HCT116 (cell line): ENCODE measurements around the gene PPP1R11.

ENCODE experiments used
- CEBPB ChIP-seq: IDR thresholded peaks from 2 replicates; pipeline ENCODE4 v1.6.1; 2012; ENCODE audit warnings: low read depth
- ELF1 ChIP-seq: IDR thresholded peaks from 2 replicates; pipeline ENCODE4 v1.6.1; 2012; ENCODE audit warnings: low read depth, borderline replicate concordance
- POLR2A ChIP-seq: IDR thresholded peaks from 2 replicates; pipeline ENCODE4 v1.7.0; 2011; ENCODE audit warnings: borderline replicate concordance; ENCODE audit not compliant: insufficient read depth, insufficient read length; ENCODE audit errors: extremely low read depth
- POLR2AphosphoS5 ChIP-seq: IDR thresholded peaks from 2 replicates; pipeline ENCODE4 v1.6.1; 2011; ENCODE audit warnings: mild to moderate bottlenecking, low read depth, low read length, moderate library complexity
- ZNF274 ChIP-seq: fragments of 200-500 bp; sonication (Bioruptor generic); IDR thresholded peaks from 2 replicates; pipeline ENCODE4 v1.6.1; 2014; ENCODE audit warnings: mild to moderate bottlenecking, low read depth, low read length, inconsistent platforms
- TF ChIP-seq, protein P1 (sequence below): IDR thresholded peaks from 2 replicates; pipeline ENCODE4 v1.6.1; 2012; ENCODE audit warnings: low read depth
- TF ChIP-seq, protein P2 (sequence below), 3 experiments: fragments of 200-600 bp in 1 of 3; sonication (generic) in 1 of 3; IDR thresholded peaks in 2 of 3; conservative IDR thresholded peaks in 1 of 3; 2 replicates each; pipeline ENCODE4 v1.5.1; 2012 to 2017; ENCODE audit warnings: low read depth in 2 of 3, low read length in 2 of 3, antibody characterized with exemption in 1 of 3, borderline replicate concordance in 1 of 3, control low read depth in 1 of 3, mild to moderate bottlenecking in 1 of 3, mixed read lengths in 1 of 3, mixed run types in 1 of 3, moderate library complexity in 1 of 3; ENCODE audit not compliant: insufficient read depth in 1 of 3
- TF ChIP-seq, protein P3 (sequence below): IDR thresholded peaks from 2 replicates; pipeline ENCODE4 v1.6.1; 2012

DNA sequence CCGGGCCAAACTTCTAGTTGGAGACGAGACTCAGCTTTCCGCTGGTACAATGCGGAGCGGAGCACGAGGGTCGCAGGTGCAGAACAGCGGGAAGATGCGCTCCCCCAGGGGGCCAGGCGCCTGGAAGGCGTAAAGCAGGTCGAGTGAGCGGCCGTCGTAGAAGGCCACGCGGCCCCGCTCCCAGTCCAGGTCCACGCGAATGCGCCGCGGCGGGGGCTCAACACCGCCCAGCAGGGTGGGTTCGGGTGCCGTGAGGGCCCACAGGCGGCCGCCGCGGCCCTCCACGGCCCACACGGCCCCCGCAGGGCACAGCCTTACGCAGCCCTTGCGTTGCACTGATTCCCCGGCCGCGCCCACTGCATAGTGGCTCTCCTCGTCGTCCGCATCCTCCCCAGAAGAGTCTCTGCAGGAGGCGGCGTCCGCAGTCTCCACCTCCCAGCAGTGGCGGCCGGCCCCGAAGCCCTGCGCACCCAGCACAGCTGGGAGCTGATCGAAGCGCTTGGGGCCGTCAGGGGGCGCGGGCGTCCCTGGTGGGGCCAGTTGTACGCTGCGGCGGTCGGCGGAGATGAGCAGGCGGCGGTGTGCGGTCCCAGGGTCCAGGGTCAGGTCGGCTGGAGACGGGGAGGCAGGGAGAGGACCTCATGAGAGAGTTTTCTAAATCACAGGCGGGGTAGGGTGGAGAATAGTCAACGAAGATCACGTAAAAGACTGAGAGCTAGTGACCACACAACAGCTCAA lies 4.3 kb downstream of the PPP1R11 start:
- TF ChIP-seq ELF1 (no peak), POLR2AphosphoS5 (no peak), POLR2A (no peak), ZNF274 (no peak), CEBPB (no peak)
- TF ChIP-seq, protein P1, sequence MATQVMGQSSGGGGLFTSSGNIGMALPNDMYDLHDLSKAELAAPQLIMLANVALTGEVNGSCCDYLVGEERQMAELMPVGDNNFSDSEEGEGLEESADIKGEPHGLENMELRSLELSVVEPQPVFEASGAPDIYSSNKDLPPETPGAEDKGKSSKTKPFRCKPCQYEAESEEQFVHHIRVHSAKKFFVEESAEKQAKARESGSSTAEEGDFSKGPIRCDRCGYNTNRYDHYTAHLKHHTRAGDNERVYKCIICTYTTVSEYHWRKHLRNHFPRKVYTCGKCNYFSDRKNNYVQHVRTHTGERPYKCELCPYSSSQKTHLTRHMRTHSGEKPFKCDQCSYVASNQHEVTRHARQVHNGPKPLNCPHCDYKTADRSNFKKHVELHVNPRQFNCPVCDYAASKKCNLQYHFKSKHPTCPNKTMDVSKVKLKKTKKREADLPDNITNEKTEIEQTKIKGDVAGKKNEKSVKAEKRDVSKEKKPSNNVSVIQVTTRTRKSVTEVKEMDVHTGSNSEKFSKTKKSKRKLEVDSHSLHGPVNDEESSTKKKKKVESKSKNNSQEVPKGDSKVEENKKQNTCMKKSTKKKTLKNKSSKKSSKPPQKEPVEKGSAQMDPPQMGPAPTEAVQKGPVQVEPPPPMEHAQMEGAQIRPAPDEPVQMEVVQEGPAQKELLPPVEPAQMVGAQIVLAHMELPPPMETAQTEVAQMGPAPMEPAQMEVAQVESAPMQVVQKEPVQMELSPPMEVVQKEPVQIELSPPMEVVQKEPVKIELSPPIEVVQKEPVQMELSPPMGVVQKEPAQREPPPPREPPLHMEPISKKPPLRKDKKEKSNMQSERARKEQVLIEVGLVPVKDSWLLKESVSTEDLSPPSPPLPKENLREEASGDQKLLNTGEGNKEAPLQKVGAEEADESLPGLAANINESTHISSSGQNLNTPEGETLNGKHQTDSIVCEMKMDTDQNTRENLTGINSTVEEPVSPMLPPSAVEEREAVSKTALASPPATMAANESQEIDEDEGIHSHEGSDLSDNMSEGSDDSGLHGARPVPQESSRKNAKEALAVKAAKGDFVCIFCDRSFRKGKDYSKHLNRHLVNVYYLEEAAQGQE: no peak
- TF ChIP-seq, protein P2, sequence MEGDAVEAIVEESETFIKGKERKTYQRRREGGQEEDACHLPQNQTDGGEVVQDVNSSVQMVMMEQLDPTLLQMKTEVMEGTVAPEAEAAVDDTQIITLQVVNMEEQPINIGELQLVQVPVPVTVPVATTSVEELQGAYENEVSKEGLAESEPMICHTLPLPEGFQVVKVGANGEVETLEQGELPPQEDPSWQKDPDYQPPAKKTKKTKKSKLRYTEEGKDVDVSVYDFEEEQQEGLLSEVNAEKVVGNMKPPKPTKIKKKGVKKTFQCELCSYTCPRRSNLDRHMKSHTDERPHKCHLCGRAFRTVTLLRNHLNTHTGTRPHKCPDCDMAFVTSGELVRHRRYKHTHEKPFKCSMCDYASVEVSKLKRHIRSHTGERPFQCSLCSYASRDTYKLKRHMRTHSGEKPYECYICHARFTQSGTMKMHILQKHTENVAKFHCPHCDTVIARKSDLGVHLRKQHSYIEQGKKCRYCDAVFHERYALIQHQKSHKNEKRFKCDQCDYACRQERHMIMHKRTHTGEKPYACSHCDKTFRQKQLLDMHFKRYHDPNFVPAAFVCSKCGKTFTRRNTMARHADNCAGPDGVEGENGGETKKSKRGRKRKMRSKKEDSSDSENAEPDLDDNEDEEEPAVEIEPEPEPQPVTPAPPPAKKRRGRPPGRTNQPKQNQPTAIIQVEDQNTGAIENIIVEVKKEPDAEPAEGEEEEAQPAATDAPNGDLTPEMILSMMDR (IDR thresholded peaks at IDR 0.05 in 2 of 3, conservative IDR thresholded peaks at IDR 0.05 in 1 of 3; ENCODE audit: borderline replicate concordance in 1 of 3, insufficient read depth in 1 of 3, low read depth in 2 of 3, low read length in 2 of 3): no peak
- TF ChIP-seq, protein P3, sequence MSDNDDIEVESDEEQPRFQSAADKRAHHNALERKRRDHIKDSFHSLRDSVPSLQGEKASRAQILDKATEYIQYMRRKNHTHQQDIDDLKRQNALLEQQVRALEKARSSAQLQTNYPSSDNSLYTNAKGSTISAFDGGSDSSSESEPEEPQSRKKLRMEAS: no peak
